Retinal pigment epithelial cell (primary cell): ENCODE results near the gene SIRT7.

Source experiments
- DNase-seq: peaks from one replicate; pipeline ENCODE4 v3.0.0-alpha.2; 2010; ENCODE audit warnings: low read depth
- H3K4me3 ChIP-seq: 2 replicates; pipeline ENCODE4 v1.5.1; 2011; ENCODE audit warnings: mild to moderate bottlenecking, low read length, control low read depth, moderate library complexity
- TF ChIP-seq, protein P1 (sequence below): conservative IDR thresholded peaks from 2 replicates; pipeline ENCODE4 v1.5.1; 2011; ENCODE audit warnings: low read depth, low read length, control low read depth, inconsistent platforms

The SIRT7 gene

DNA sequence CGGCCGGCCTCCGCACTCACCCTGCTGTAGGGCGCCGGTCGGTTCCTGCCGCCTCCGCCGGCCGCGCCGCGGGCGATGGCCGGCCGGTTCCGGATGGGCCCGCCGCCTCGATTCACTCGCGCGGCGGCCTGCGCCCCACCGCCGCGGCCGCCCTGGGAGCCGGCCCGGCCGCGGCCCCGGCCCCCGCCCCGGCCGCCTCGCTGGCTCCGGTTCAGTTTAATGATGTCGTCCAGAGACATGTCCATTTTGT, 26.7 kb downstream of the SIRT7 start:
- TF ChIP-seq, protein P1, sequence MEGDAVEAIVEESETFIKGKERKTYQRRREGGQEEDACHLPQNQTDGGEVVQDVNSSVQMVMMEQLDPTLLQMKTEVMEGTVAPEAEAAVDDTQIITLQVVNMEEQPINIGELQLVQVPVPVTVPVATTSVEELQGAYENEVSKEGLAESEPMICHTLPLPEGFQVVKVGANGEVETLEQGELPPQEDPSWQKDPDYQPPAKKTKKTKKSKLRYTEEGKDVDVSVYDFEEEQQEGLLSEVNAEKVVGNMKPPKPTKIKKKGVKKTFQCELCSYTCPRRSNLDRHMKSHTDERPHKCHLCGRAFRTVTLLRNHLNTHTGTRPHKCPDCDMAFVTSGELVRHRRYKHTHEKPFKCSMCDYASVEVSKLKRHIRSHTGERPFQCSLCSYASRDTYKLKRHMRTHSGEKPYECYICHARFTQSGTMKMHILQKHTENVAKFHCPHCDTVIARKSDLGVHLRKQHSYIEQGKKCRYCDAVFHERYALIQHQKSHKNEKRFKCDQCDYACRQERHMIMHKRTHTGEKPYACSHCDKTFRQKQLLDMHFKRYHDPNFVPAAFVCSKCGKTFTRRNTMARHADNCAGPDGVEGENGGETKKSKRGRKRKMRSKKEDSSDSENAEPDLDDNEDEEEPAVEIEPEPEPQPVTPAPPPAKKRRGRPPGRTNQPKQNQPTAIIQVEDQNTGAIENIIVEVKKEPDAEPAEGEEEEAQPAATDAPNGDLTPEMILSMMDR = no peak
- H3K4me3 ChIP-seq = peak overlapping the region; percentile 81
- DNase-seq = no peak

GRCh38 chr17:81890447-81891302, 27.3 kb downstream of the SIRT7 start:
- TF ChIP-seq, protein P1 = no peak
- no peak for DNase-seq
- H3K4me3 ChIP-seq = peak overlapping the region; percentile 81

- no peak overlapping the region for H3K4me3 ChIP-seq
- DNase-seq = no peak
- TF ChIP-seq, protein P1 = no peak
Measured at GRCh38 chr17:81889602-81890001, 28.4 kb downstream of the SIRT7 start.

DNA sequence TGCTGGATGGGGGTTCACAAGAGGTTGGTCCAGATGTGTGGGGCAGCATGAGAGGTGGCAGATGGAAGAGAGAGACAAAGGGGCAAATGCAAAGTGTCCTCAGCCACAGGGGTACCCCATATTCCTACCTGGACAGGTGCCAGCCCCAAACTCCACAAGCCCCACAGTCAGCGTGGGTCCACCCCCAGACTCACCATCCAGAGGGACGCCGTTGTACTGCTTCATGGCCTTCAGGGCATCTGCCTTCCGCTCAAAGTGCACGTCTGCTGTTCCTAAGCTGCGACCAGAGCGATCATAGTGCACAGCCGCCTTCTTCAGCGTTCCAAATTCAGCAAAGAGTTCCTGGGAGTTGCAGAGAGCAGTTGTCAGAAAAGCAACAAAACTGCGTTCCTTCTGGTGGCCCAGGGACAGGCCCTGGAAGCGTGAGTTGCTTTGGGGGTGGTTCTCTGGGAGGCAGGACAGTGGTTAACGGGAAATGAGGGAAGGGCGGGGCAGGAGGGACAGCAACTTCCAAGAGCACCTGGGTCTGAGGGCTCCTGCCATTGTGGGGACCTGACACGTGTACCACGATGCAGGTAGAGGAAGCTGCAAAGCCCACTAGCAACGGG, 28.9 kb downstream of the SIRT7 start:
- H3K4me3 ChIP-seq = no peak overlapping the region
- no peak for DNase-seq
- TF ChIP-seq, protein P1 = no peak

GRCh38 chr17:81888105-81888987, 29.6 kb downstream of the SIRT7 start:
- no peak overlapping the region for H3K4me3 ChIP-seq
- TF ChIP-seq, protein P1 = no peak
- DNase-seq = no peak

- DNase-seq = no peak
- no peak overlapping the region for H3K4me3 ChIP-seq
Measured at GRCh38 chr17:81885869-81886548, 32.0 kb downstream of the SIRT7 start.

More at GRCh38 chr17:81885869-81886548, 32.0 kb downstream of the SIRT7 start:
- TF ChIP-seq, protein P1 = no peak
